CD4-positive, alpha-beta T cell treated with Interleukin-2 at 100 ng/mL for 4 hours (primary cell): ENCODE measurements around the gene PDPN.

Experiments used
- DNase-seq: peaks from one replicate; pipeline ENCODE4 v3.0.0-alpha.2; 2020; ENCODE audit warnings: low spot score

The PDPN gene

GRCh38 chr1:13617773-13618172 is 34.1 kb downstream of the PDPN start:
- DNase-seq: no peak

GRCh38 chr1:13618483-13618882 is 34.9 kb downstream of the PDPN start:
- DNase-seq: no peak

GRCh38 chr1:13619909-13620308 is 36.3 kb downstream of the PDPN start:
- DNase-seq: no peak

- DNase-seq: no peak
Observed at GRCh38 chr1:13620825-13621224, 37.2 kb downstream of the PDPN start.

- no peak for DNase-seq
Observed at GRCh38 chr1:13622446-13622845, 38.8 kb downstream of the PDPN start.

- no peak for DNase-seq
Observed at GRCh38 chr1:13623021-13623637, 39.5 kb downstream of the PDPN start.

- DNase-seq: no peak
Observed at GRCh38 chr1:13624526-13624925, 40.9 kb downstream of the PDPN start.

- DNase-seq: no peak
Observed at GRCh38 chr1:13627127-13627526, 43.5 kb downstream of the PDPN start.

- DNase-seq: no peak
Observed at GRCh38 chr1:13628218-13628617, 44.6 kb downstream of the PDPN start.

- DNase-seq: no peak
Observed at GRCh38 chr1:13628711-13629110, 45.1 kb downstream of the PDPN start.

- DNase-seq: no peak
Observed at GRCh38 chr1:13642306-13643004, 58.8 kb downstream of the PDPN start.

GRCh38 chr1:13643017-13643416 is 59.4 kb downstream of the PDPN start:
- DNase-seq: no peak

GRCh38 chr1:13646521-13646920 is 62.9 kb downstream of the PDPN start:
- no peak for DNase-seq

- DNase-seq: no peak
Observed at GRCh38 chr1:13651279-13651678, 67.6 kb downstream of the PDPN start.

GRCh38 chr1:13652238-13652637 is 68.6 kb downstream of the PDPN start:
- no peak for DNase-seq

- DNase-seq: no peak
Observed at GRCh38 chr1:13661539-13661938, 77.9 kb downstream of the PDPN start.

- no peak for DNase-seq
Observed at GRCh38 chr1:13662493-13662892, 78.9 kb downstream of the PDPN start.

GRCh38 chr1:13663969-13664368 is 80.3 kb downstream of the PDPN start:
- no peak for DNase-seq

- DNase-seq: no peak
Observed at GRCh38 chr1:13664451-13664850, 80.8 kb downstream of the PDPN start.

- DNase-seq: no peak
Observed at GRCh38 chr1:13666317-13666716, 82.7 kb downstream of the PDPN start.
